NT2/D1 (cell line): ENCODE results near the gene DNM3.

Experiments used
- DNase-seq: peaks from one replicate; pipeline ENCODE4 v3.0.0-alpha.2; 2011; ENCODE audit warnings: low read depth, low spot score
- H3K27me3 ChIP-seq: 2 replicates; pipeline ENCODE4 v1.6.0; 2011; ENCODE audit warnings: mild to moderate bottlenecking; ENCODE audit not compliant: insufficient read length, insufficient read depth
- H3K36me3 ChIP-seq: 2 replicates; pipeline ENCODE4 v1.6.1; 2011; ENCODE audit warnings: mild to moderate bottlenecking, low read length, mixed read lengths; ENCODE audit not compliant: insufficient read depth, insufficient read length
- H3K4me1 ChIP-seq: 2 replicates; pipeline ENCODE4 v1.5.1; 2011; ENCODE audit not compliant: insufficient read depth, insufficient read length
- H3K4me3 ChIP-seq: 2 replicates; pipeline ENCODE4 v1.5.1; 2011; ENCODE audit warnings: low read depth; ENCODE audit not compliant: insufficient read length
- H3K9ac ChIP-seq: 2 replicates; pipeline ENCODE4 v1.6.0; 2011; ENCODE audit warnings: low read depth; ENCODE audit not compliant: insufficient read length
- H3K9me3 ChIP-seq: 2 replicates; pipeline ENCODE4 v1.5.1; 2011; ENCODE audit warnings: mild to moderate bottlenecking, low read length; ENCODE audit not compliant: insufficient read depth
- SUZ12 ChIP-seq: IDR thresholded peaks from 2 replicates; pipeline ENCODE4 v1.6.1; 2011; ENCODE audit not compliant: insufficient read length, insufficient read depth; ENCODE audit errors: extremely low read depth
- YY1 ChIP-seq: IDR thresholded peaks from 2 replicates; pipeline ENCODE4 v1.6.1; 2011; ENCODE audit not compliant: insufficient read length, insufficient read depth
- ZNF274 ChIP-seq: IDR thresholded peaks from 2 replicates; pipeline ENCODE4 v1.6.1; 2011; ENCODE audit warnings: mild to moderate bottlenecking, low read depth, low read length

The DNM3 gene

GRCh38 chr1:171929121-171929520 lies 87.8 kb downstream of the DNM3 start:
- no peaks in the 10 kb centered on the region for H3K27me3 ChIP-seq
- no peak for DNase-seq
- no peak for TF ChIP-seq ZNF274
- no peak for TF ChIP-seq SUZ12
- TF ChIP-seq YY1, result no peak
- H3K36me3 ChIP-seq, result no peaks in the 10 kb centered on the region
- no peaks in the 10 kb centered on the region for H3K4me1 ChIP-seq
- no peak overlapping the region for H3K9ac ChIP-seq
- H3K4me3 ChIP-seq, result no peak overlapping the region
- H3K9me3 ChIP-seq, result 0 out of 2 replicates have a peak, but pooled peaks cover 1% of the 10 kb centered on the region

GRCh38 chr1:171931752-171932151 lies 90.5 kb downstream of the DNM3 start:
- TF ChIP-seq SUZ12, result no peak
- no peak for DNase-seq
- Histone ChIP-seq H3K9me3 (no peaks in the 10 kb centered on the region), H3K4me1 (no peaks in the 10 kb centered on the region), H3K4me3 (no peak overlapping the region), H3K36me3 (no peaks in the 10 kb centered on the region), H3K9ac (no peak overlapping the region), H3K27me3 (no peaks in the 10 kb centered on the region)

- TF ChIP-seq SUZ12, result no peak
- TF ChIP-seq YY1, result no peak
- no peak for TF ChIP-seq ZNF274
- Histone ChIP-seq H3K27me3 (no peaks in the 10 kb centered on the region), H3K36me3 (no peaks in the 10 kb centered on the region), H3K4me3 (no peak overlapping the region), H3K9ac (no peak overlapping the region), H3K9me3 (no peaks in the 10 kb centered on the region), H3K4me1 (no peaks in the 10 kb centered on the region)
- DNase-seq, result no peak
Measured at GRCh38 chr1:171934664-171935063, 93.4 kb downstream of the DNM3 start.

- no peak overlapping the region for H3K9ac ChIP-seq
- H3K4me1 ChIP-seq, result no peaks in the 10 kb centered on the region
- DNase-seq, result no peak
- no peaks in the 10 kb centered on the region for H3K27me3 ChIP-seq
- TF ChIP-seq ZNF274, result no peak
- no peak for TF ChIP-seq YY1
- no peak for TF ChIP-seq SUZ12
- no peaks in the 10 kb centered on the region for H3K36me3 ChIP-seq
- H3K4me3 ChIP-seq, result no peak overlapping the region
- no peaks in the 10 kb centered on the region for H3K9me3 ChIP-seq
Measured at GRCh38 chr1:171935086-171935485, 93.8 kb downstream of the DNM3 start.

GRCh38 chr1:171935664-171936063 lies 94.4 kb downstream of the DNM3 start:
- Histone ChIP-seq H3K4me1 (no peaks in the 10 kb centered on the region), H3K4me3 (no peak overlapping the region), H3K36me3 (no peaks in the 10 kb centered on the region), H3K9ac (no peak overlapping the region), H3K9me3 (no peaks in the 10 kb centered on the region), H3K27me3 (no peaks in the 10 kb centered on the region)
- no peak for DNase-seq
- TF ChIP-seq ZNF274 (no peak), YY1 (no peak), SUZ12 (no peak)

- Histone ChIP-seq H3K4me1 (no peaks in the 10 kb centered on the region), H3K27me3 (no peaks in the 10 kb centered on the region), H3K4me3 (no peak overlapping the region), H3K9me3 (no peaks in the 10 kb centered on the region), H3K9ac (no peak overlapping the region), H3K36me3 (no peaks in the 10 kb centered on the region)
- DNase-seq, result no peak
- TF ChIP-seq YY1 (no peak), ZNF274 (no peak)
Measured at GRCh38 chr1:171937938-171938337, 96.6 kb downstream of the DNM3 start.

GRCh38 chr1:171939740-171940139 lies 98.4 kb downstream of the DNM3 start:
- TF ChIP-seq SUZ12 (no peak), YY1 (no peak), ZNF274 (no peak)
- DNase-seq, result peak; percentile 27
- H3K4me3 ChIP-seq, result no peak overlapping the region
- no peak overlapping the region for H3K9ac ChIP-seq
- H3K4me1 ChIP-seq, result no peaks in the 10 kb centered on the region
- H3K27me3 ChIP-seq, result no peaks in the 10 kb centered on the region
- no peaks in the 10 kb centered on the region for H3K36me3 ChIP-seq
- no peaks in the 10 kb centered on the region for H3K9me3 ChIP-seq

- no peaks in the 10 kb centered on the region for H3K9me3 ChIP-seq
- no peaks in the 10 kb centered on the region for H3K4me1 ChIP-seq
- H3K9ac ChIP-seq, result no peak overlapping the region
- DNase-seq, result no peak
- no peaks in the 10 kb centered on the region for H3K36me3 ChIP-seq
- no peak overlapping the region for H3K4me3 ChIP-seq
- H3K27me3 ChIP-seq, result no peaks in the 10 kb centered on the region
- TF ChIP-seq SUZ12 (no peak), ZNF274 (no peak), YY1 (no peak)
Measured at GRCh38 chr1:171940368-171940767, 99.1 kb downstream of the DNM3 start.
